Brain pericyte (primary cell): ENCODE measurements around the gene FHIT.

Experiments used
- DNase-seq: peaks from one replicate; pipeline ENCODE4 v3.0.0-alpha.2; 2012; ENCODE audit warnings: low read depth, low spot score

The FHIT gene

GRCh38 chr3:59843821-59844220 is 1407.4 kb downstream of the FHIT start:
- DNase-seq: no peak

DNA sequence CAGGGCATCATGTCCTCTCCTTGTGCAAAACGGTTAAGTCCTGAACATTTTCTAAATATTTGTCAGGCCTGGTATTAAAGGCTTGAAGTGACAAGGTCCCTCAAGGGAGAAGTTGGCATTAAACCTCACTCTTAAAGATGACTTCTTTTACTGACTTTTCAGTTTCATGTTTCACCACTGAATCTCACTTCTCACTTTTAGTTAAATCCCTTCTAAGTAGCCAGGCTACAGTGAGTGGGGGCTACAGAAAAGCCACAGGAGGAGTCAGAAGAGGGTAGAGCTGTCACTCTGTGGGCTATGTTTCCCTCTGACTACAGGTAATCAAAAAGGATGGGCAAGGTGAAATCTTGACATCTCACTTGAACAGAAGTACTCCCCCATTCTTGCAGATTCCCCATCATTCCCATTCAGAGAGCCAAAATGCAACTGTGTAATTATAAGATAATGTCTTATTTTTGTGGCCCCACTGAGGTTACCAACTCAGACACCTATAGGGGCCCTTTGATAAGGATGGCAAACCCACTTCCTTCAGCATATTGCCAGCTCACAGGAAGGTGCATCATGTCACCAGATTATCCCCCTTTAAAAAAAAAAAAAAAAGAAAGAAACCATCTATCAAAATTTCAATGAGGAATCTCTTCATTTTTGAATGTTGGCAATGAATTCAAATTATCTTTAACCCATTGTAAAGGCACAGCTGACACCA is 1411.3 kb downstream of the FHIT start:
- no peak for DNase-seq

- DNase-seq: no peak
Measured at GRCh38 chr3:59839283-59839682, 1412.0 kb downstream of the FHIT start.

GRCh38 chr3:59836531-59836930 is 1414.7 kb downstream of the FHIT start:
- DNase-seq: no peak

GRCh38 chr3:59832702-59833101 is 1418.5 kb downstream of the FHIT start:
- no peak for DNase-seq

GRCh38 chr3:59832241-59832640 is 1419.0 kb downstream of the FHIT start:
- DNase-seq: no peak

- no peak for DNase-seq
Measured at GRCh38 chr3:59831394-59831793, 1419.9 kb downstream of the FHIT start.

DNA sequence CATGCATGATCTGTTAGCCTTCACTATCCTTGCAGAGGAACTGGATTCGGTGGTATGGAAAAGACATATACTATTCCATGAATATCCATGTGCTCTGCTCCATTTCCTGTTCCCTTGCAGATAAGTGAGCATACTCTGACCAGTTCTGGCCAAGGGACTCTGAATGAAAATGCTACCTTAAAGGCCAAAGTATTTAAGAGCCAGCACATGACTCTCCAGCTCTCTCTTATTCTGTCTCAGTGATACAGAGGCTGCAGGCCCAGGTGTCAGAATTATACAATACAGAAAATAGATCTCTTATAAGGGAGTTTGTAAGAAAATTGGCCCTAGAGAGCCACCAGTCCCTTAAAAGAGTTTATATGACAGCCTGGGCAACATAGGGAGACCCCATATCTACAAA is 1421.7 kb downstream of the FHIT start:
- DNase-seq: no peak

GRCh38 chr3:59824876-59825275 is 1426.4 kb downstream of the FHIT start:
- DNase-seq: peak; percentile 46

- DNase-seq: peak; percentile 25
Measured at GRCh38 chr3:59821274-59821673, 1430.0 kb downstream of the FHIT start.

DNA sequence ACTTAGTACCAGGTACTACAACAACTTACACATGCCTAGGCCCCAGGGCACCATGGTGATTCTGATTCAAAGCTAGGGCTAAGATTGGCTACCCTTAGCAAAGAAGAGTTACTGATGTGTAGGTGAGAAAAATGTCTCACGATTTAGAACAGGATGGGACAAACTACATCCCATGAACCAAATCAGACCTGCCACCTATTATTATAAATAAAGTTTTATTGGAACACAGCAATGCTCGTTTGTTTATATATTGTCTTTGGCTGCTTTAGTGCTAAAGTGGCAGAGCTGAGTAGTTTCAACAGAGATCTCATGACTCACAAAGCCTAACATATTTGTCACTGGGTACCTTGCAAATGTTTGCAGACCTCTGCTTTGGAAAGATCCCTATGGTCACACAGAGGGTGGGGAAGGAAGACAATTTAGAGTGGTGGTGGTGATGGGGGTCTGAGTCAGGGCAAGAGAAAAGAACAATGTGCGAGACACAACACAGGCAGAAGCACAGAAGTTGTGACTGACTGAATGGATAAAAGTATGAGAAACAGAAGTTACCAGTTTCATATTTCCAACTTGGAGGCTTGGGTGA is 1430.8 kb downstream of the FHIT start:
- no peak for DNase-seq

DNA sequence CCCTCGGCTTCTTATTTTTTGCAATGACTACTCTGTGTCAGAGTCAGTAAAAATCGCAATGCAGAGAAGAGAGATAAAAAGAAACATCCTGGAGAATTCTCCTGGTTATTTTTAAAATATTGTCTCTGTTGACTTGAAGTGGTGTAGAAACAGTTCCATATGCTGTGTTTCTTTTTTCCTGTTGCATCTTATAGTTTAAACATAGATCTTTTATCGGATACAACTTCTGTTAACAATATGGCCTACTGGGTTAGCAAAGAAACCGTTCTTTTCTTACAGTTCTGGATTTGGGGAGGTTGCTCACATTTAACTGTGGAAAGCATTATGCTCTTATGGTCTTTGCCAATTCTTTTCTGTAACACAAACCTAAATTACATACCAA is 1432.3 kb downstream of the FHIT start:
- DNase-seq: no peak

GRCh38 chr3:59818033-59818918 is 1433.0 kb downstream of the FHIT start:
- DNase-seq: peak; percentile 55

DNA sequence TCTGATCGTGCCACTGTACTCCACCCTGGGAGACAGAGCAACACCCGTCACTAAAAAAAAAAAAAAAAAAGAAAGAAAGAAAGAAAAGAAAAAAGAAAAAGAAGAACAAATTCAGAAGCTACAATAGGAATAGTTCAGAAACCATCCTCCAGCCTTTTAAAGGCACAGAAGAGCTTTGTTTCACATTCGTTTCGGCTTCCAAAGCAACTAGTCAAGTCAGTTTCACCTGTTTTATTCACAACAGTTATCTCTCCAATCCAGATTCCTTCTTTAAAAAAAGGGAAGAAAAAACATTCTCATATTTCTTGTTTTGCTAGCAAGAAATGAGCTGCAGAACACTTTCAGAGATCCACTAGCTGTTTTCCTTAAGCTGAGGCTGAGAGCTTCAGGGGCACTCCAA is 1433.7 kb downstream of the FHIT start:
- no peak for DNase-seq

DNA sequence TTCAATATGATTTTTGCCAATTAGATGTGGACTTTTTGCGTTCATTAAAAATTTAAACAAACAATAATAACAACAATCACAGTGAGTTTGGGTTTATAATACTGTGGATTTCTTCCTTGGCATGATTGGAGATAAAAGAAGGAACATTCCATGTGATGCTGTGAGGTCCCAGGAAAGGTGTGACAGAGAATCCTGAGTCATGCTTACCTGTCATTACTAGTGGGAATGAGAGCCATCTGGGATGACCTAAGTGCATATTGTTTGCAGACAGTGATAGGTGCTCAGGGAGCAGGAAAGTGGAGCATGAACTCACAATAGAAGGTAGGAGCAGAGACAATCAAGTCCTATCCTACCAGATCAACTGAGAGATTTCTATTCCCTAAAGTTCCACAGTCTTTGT is 1434.9 kb downstream of the FHIT start:
- no peak for DNase-seq

- no peak for DNase-seq
Measured at GRCh38 chr3:59813148-59813538, 1438.1 kb downstream of the FHIT start.

- DNase-seq: no peak
Measured at GRCh38 chr3:59812237-59813147, 1438.8 kb downstream of the FHIT start.

- DNase-seq: no peak
Measured at GRCh38 chr3:59811160-59811559, 1440.1 kb downstream of the FHIT start.

GRCh38 chr3:59810606-59811005 is 1440.6 kb downstream of the FHIT start:
- DNase-seq: no peak

GRCh38 chr3:59809710-59810444 is 1441.4 kb downstream of the FHIT start:
- DNase-seq: no peak

DNA sequence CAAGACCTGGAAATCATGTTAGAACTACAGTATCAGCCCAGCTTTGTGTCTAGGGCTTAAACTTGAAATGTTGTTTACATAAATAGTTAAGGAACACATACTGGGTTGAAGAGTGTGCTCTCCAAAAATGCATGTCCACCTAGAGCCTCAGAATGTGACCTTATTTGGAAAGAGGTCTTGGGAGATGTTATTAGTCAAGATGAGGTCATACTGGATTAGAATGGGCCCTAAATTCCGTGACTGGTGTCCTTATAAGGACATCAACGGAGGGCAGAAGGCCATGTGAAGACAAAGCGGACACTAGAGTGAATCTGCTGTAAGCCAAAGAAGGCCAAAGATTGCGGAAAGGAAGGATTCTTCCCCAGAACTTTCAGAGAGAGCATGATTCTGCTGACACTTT is 1442.2 kb downstream of the FHIT start:
- DNase-seq: no peak
